H1 (cell line): ENCODE measurements around the gene CROCC2. TPM values are rescaled to one million over a fixed set of nuclear protein-coding genes. Genes with fewer than 3 reads are reported as not detected.

Source experiments
- CTCF ChIA-PET: fragments of 300-600 bp; sonication (Branson Sonifier 250); formaldehyde crosslinking; loops from one replicate; lab custom pipeline; 2021; ENCODE audit not compliant: partially characterized antibody; lab: Charles Lee
- POLR2A ChIA-PET: fragments of 300-600 bp; sonication (Branson Sonifier 250); formaldehyde crosslinking; loops from one replicate; lab custom pipeline; 2021; ENCODE audit warnings: inconsistent platforms; ENCODE audit not compliant: partially characterized antibody; lab: Charles Lee
- DNase-seq, 2 experiments: peaks; one replicate each; pipeline versions ENCODE4 v3.0.0 to v3.0.0-alpha.2; 2010 to 2022; ENCODE audit warnings: low spot score in 2 of 2, low read depth in 1 of 2, mixed read lengths in 1 of 2
- FAIRE-seq: peaks from 2 replicates; lab custom pipeline; 2011; peaks lifted over from hg19 to GRCh38; lab: Jason Lieb, UNC
- H2AFZ ChIP-seq: 2 replicates; pipeline ENCODE4 v1.8.1; 2012; ENCODE audit warnings: low read length, inconsistent platforms
- H2AK5ac ChIP-seq: 2 replicates; pipeline ENCODE4 v1.6.1; 2013; ENCODE audit warnings: low read depth, low read length
- H2BK120ac ChIP-seq: replicated peaks from 2 replicates; pipeline ENCODE3; 2013; ENCODE audit warnings: low read depth, low read length, inconsistent platforms
- H2BK12ac ChIP-seq: 2 replicates; pipeline ENCODE4 v1.6.1; 2013; ENCODE audit warnings: low read depth, low read length
- H2BK15ac ChIP-seq: 2 replicates; pipeline ENCODE4 v1.6.1; 2013; ENCODE audit warnings: low read length
- H2BK20ac ChIP-seq: 2 replicates; pipeline ENCODE4 v1.6.1; 2013; ENCODE audit warnings: low read length
- H2BK5ac ChIP-seq: 2 replicates; pipeline ENCODE4 v1.6.1; 2013; ENCODE audit warnings: low read depth, low read length
- H3K14ac ChIP-seq: 2 replicates; pipeline ENCODE4 v1.6.1; 2013; ENCODE audit warnings: inconsistent platforms; ENCODE audit not compliant: insufficient read length
- H3K18ac ChIP-seq: 2 replicates; pipeline ENCODE4 v1.6.1; 2013; ENCODE audit warnings: low read length; ENCODE audit errors: extremely low read depth
- H3K23ac ChIP-seq: 2 replicates; pipeline ENCODE4 v1.6.1; 2013; ENCODE audit warnings: inconsistent platforms; ENCODE audit not compliant: insufficient read length
- H3K23me2 ChIP-seq: 2 replicates; pipeline ENCODE4 v1.6.1; 2013; ENCODE audit warnings: low read depth, low read length
- H3K27ac ChIP-seq: 2 replicates; pipeline ENCODE4 v1.6.1; 2011; ENCODE audit warnings: low read depth, low read length, inconsistent platforms
- H3K27me3 ChIP-seq, 4 experiments: replicated peaks in 1 of 4; 1 replicate in 1 of 4; 2 replicates in 3 of 4; pipeline versions ENCODE4 v1.6.1 to v1.8.1; 2011 to 2013; ENCODE audit warnings: low read length in 3 of 4, mild to moderate bottlenecking in 3 of 4, inconsistent platforms in 2 of 4, mixed read lengths in 2 of 4, moderate library complexity in 1 of 4; ENCODE audit not compliant: control insufficient read depth in 3 of 4, insufficient read depth in 3 of 4; ENCODE audit errors: extremely low read depth in 1 of 4
- H3K36me3 ChIP-seq, 4 experiments: 2 replicates each; pipeline versions ENCODE4 v1.6.1 to v1.8.1; 2011 to 2013; ENCODE audit warnings: mild to moderate bottlenecking in 4 of 4, low read length in 3 of 4, moderate library complexity in 2 of 4, control low read depth in 1 of 4, inconsistent platforms in 1 of 4; ENCODE audit not compliant: insufficient read depth in 4 of 4, control insufficient read depth in 2 of 4
- H3K4ac ChIP-seq: replicated peaks from 2 replicates; pipeline ENCODE3; 2013; ENCODE audit warnings: low read length, low read depth, mixed read lengths, inconsistent platforms; ENCODE audit not compliant: insufficient read length
- H3K4me1 ChIP-seq, 4 experiments: replicated peaks in 1 of 4; 1 replicate in 1 of 4; 2 replicates in 3 of 4; pipeline versions ENCODE4 v1.6.1 to v1.8.1; 2011 to 2013; ENCODE audit warnings: low read length in 3 of 4, inconsistent platforms in 2 of 4, mixed read lengths in 1 of 4; ENCODE audit not compliant: insufficient read depth in 4 of 4, control insufficient read depth in 3 of 4
- H3K4me2 ChIP-seq, 2 experiments: 2 replicates each; pipeline versions ENCODE4 v1.6.1 to v1.8.1; 2011 to 2013; ENCODE audit warnings: low read depth in 2 of 2, low read length in 2 of 2, control low read depth in 1 of 2, inconsistent platforms in 1 of 2, mild to moderate bottlenecking in 1 of 2; ENCODE audit not compliant: insufficient read depth in 1 of 2
- H3K4me3 ChIP-seq, 4 experiments: fragments of 200-600, 300-600 bp in 1 of 4; sonication (generic), shearing (Covaris generic), sonication (Bioruptor Twin) in 1 of 4; 2 replicates each; pipeline versions ENCODE4 v1.5.1 to v1.8.1; 2011 to 2016; ENCODE audit warnings: low read length in 4 of 4, low read depth in 3 of 4, control low read depth in 2 of 4, inconsistent platforms in 2 of 4, mild to moderate bottlenecking in 2 of 4, mixed read lengths in 1 of 4, moderate library complexity in 1 of 4; ENCODE audit not compliant: insufficient read depth in 2 of 4; ENCODE audit errors: extremely low read depth in 1 of 4
- H3K56ac ChIP-seq: replicated peaks from 2 replicates; pipeline ENCODE3; 2013; ENCODE audit warnings: low read depth, mild to moderate bottlenecking, mixed read lengths, low read length, inconsistent platforms; ENCODE audit not compliant: insufficient read length
- H3K79me1 ChIP-seq: 2 replicates; pipeline ENCODE4 v1.6.1; 2013; ENCODE audit warnings: low read depth, low read length, control low read depth
- H3K79me2 ChIP-seq, 2 experiments: 2 replicates each; pipeline versions ENCODE4 v1.6.1 to v1.8.1; 2012 to 2013; ENCODE audit warnings: low read length in 2 of 2, mild to moderate bottlenecking in 2 of 2, inconsistent platforms in 1 of 2; ENCODE audit not compliant: insufficient read depth in 2 of 2, control insufficient read depth in 1 of 2
- H3K9ac ChIP-seq, 4 experiments: replicated peaks in 1 of 4; 1 replicate in 1 of 4; 2 replicates in 3 of 4; pipeline versions ENCODE4 v1.6.1 to v1.8.1; 2011 to 2013; ENCODE audit warnings: low read depth in 3 of 4, low read length in 3 of 4, control low read depth in 2 of 4, mild to moderate bottlenecking in 2 of 4, moderate library complexity in 2 of 4, inconsistent platforms in 1 of 4; ENCODE audit errors: extremely low read depth in 1 of 4
- H3K9me3 ChIP-seq, 2 experiments: 2 replicates each; pipeline versions ENCODE4 v1.6.1 to v1.8.1; 2012 to 2013; ENCODE audit warnings: mild to moderate bottlenecking in 2 of 2, moderate library complexity in 2 of 2, control low read depth in 1 of 2, inconsistent platforms in 1 of 2, low read depth in 1 of 2, low read length in 1 of 2, mixed read lengths in 1 of 2; ENCODE audit not compliant: insufficient read depth in 2 of 2
- H4K20me1 ChIP-seq, 2 experiments: replicated peaks in 1 of 2; 2 replicates each; pipeline versions ENCODE3 to v1.8.1; 2011 to 2013; ENCODE audit warnings: inconsistent platforms in 2 of 2, low read length in 2 of 2, mild to moderate bottlenecking in 1 of 2; ENCODE audit not compliant: insufficient read depth in 2 of 2, control insufficient read depth in 1 of 2
- H4K5ac ChIP-seq: 2 replicates; pipeline ENCODE4 v1.6.1; 2013; ENCODE audit warnings: low read length, low read depth, mixed read lengths, inconsistent platforms; ENCODE audit not compliant: insufficient read length
- H4K8ac ChIP-seq: 2 replicates; pipeline ENCODE4 v1.8.0; 2013; ENCODE audit warnings: mild to moderate bottlenecking, moderate library complexity, low read length, inconsistent platforms; ENCODE audit not compliant: insufficient read depth; ENCODE audit errors: extremely low read depth
- H4K91ac ChIP-seq: replicated peaks from 2 replicates; pipeline ENCODE3; 2013; ENCODE audit warnings: low read length, mixed read lengths, inconsistent platforms; ENCODE audit not compliant: insufficient read length
- CBX5 ChIP-seq: fragments of 300-800, 300-1000 bp; sonication (generic); IDR thresholded peaks from 2 replicates; pipeline ENCODE4 v1.7.1; 2016; ENCODE audit warnings: antibody characterized with exemption, low read length, low read depth
- CHD2 ChIP-seq: IDR thresholded peaks from 2 replicates; pipeline ENCODE4 v1.6.1; 2012; ENCODE audit warnings: low read length, improper control_type of control experiment
- EP300 ChIP-seq, 2 experiments: IDR thresholded peaks; 1 replicate in 1 of 2; 2 replicates in 1 of 2; pipeline ENCODE4 v1.6.1; 2011 to 2012; ENCODE audit warnings: low read depth in 2 of 2, low read length in 2 of 2, mild to moderate bottlenecking in 2 of 2, borderline replicate concordance in 1 of 2, inconsistent platforms in 1 of 2, moderate library complexity in 1 of 2
- FOSL1 ChIP-seq: IDR thresholded peaks from 2 replicates; pipeline ENCODE4 v1.6.1; 2011; ENCODE audit warnings: mild to moderate bottlenecking, low read depth, low read length, moderate library complexity; ENCODE audit not compliant: insufficient read depth
- RFX5 ChIP-seq: IDR thresholded peaks from 2 replicates; pipeline ENCODE4 v1.6.1; 2011; ENCODE audit warnings: low read depth, low read length, improper control_type of control experiment, borderline replicate concordance
- SAP30 ChIP-seq: fragments of 300-600 bp; sonication (generic); IDR thresholded peaks from 2 replicates; pipeline ENCODE4 v1.7.1; 2012; ENCODE audit warnings: low read length, moderate library complexity, mild to moderate bottlenecking, inconsistent platforms; ENCODE audit not compliant: insufficient read depth, insufficient replicate concordance
- TBP ChIP-seq: IDR thresholded peaks from 2 replicates; pipeline ENCODE4 v1.6.1; 2011; ENCODE audit warnings: low read depth, low read length, improper control_type of control experiment
- YY1 ChIP-seq: IDR thresholded peaks from 2 replicates; pipeline ENCODE4 v1.6.1; 2011; ENCODE audit warnings: low read depth, mild to moderate bottlenecking, low read length
- WGBS, 2 experiments: shearing (Covaris generic) in 1 of 2; methylation state at CpG; one replicate each; pipeline versions ENCODE4 v1.1.6 to v1.1.7; 2013 to 2015; ENCODE audit warnings: low lambda C conversion rate in 2 of 2, mixed read lengths in 2 of 2, inconsistent platforms in 1 of 2, low coverage in 1 of 2, missing lambda C conversion rate in 1 of 2; ENCODE audit not compliant: insufficient replicate concordance in 2 of 2, insufficient coverage in 1 of 2, insufficient read length in 1 of 2; ENCODE audit errors: extremely low coverage in 1 of 2, missing lambda C conversion rate in 1 of 2; 5-methylcytosine and 5-hydroxymethylcytosine counted together
- polyA plus RNA-seq, 7 experiments: library from polyadenylated mRNA; depleted of rRNA in 3 of 7; stranded (reverse) in 5 of 7; unstranded in 2 of 7; fragments of >200 nt in 5 of 7; fragments of 200-250 nt in 2 of 7; gene quantifications; 1 replicate in 5 of 7; 2 replicates in 1 of 7; 4 replicates in 1 of 7; pipeline versions ENCODE4 v1.2.1 to v1.2.3, GENCODE V29; 2011 to 2013; ENCODE audit warnings: missing spikeins in 2 of 7, mixed read lengths in 2 of 7
- total RNA-seq: library from RNA; stranded (reverse); fragmentation: NEBNext Ultra II Directional; extraction: Animal tissue kit (Norgen Biotek cat#: 25700); gene quantifications from 2 replicates; pipeline ENCODE4 v1.2.1, GENCODE V29; 2021
- TF ChIP-seq, protein P1 (sequence below): IDR thresholded peaks from 2 replicates; pipeline ENCODE4 v1.6.1; 2011; ENCODE audit warnings: low read length, improper control_type of control experiment

CROCC2 gene
- total and polyA plus RNA-seq, 2 of the 8 experiments (the other 6 are each of a cell fraction or from before 2014, with no cell fraction given), result not detected

DNA sequence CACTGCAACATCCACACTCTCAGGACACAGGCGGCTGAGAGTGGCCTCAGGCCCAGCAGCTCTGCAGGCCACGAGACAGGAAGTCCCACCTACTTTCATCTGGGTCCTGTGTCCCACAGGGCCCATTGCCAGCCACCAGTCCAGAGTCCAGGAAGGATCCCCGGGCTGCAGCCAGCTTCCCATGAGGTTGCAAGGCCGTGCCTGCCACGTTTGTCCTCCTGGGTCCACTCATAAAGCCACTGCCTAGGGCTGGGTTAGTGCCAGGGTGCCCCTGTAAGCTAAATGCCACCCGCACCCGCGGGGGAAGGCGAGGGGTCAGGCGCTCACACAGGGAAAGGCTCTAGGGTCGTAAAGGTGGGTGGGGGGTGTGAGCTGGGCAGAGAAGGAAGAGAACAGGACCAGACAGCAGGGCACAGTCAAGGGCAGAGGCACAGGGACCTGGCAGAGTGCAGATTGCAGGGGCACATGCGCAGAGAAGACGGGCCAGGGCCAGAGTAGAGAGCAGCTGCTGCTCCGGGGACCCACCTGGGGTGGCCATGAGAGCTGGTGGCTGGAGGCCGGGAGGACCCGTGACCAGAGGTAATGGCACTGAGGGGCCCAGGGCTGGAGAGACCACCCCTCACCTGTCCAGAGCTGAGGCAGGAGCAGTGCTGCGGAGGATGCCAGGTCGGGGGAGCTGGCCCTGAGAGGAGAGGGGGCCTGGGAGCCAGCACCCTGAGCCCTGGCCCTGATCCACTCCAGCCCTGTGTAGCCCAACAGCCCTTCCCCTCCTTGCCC is 29.5 kb upstream of the CROCC2 start:
- H3K36me3 ChIP-seq, result no peaks in the 10 kb centered on the region
- H2BK12ac ChIP-seq, result no peak overlapping the region
- H3K27ac ChIP-seq, result no peak overlapping the region
- H3K4me2 ChIP-seq, result no peak overlapping the region
- no peaks in the 10 kb centered on the region for H4K20me1 ChIP-seq
- TF ChIP-seq YY1 (no peak), SAP30 (no peak), CBX5 (no peak), FOSL1 (no peak), CHD2 (no peak), RFX5 (no peak), EP300 (IDR thresholded peaks at IDR 0.05; ENCODE audit: borderline replicate concordance in 1 of 2, low read depth in 2 of 2, low read length in 2 of 2) (no peak), TBP (no peak)
- TF ChIP-seq, protein P1, sequence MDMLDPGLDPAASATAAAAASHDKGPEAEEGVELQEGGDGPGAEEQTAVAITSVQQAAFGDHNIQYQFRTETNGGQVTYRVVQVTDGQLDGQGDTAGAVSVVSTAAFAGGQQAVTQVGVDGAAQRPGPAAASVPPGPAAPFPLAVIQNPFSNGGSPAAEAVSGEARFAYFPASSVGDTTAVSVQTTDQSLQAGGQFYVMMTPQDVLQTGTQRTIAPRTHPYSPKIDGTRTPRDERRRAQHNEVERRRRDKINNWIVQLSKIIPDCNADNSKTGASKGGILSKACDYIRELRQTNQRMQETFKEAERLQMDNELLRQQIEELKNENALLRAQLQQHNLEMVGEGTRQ, result no peak
- TF ChIP-seq, all 59 proteins: peak for 0
- Histone ChIP-seq H3K4me1 (no peaks in the 10 kb centered on the region; a peak in 1 of 7 replicates), H4K91ac (no peak overlapping the region), H2BK20ac (no peak overlapping the region), H3K18ac (no peak overlapping the region), H2BK15ac (no peak overlapping the region), H3K79me2 (no peaks in the 10 kb centered on the region), H2AK5ac (no peak overlapping the region), H2BK120ac (no peak overlapping the region), H3K56ac (no peak overlapping the region), H2AFZ (no peak overlapping the region), H3K9me3 (no peaks in the 10 kb centered on the region), H3K23me2 (no peaks in the 10 kb centered on the region), H4K5ac (no peak overlapping the region), H3K9ac (no peak overlapping the region), H3K4me3 (no peak overlapping the region), H3K79me1 (no peaks in the 10 kb centered on the region), H3K4ac (no peak overlapping the region), H4K8ac (no peak overlapping the region), H3K27me3 (no peaks in the 10 kb centered on the region), H2BK5ac (no peak overlapping the region), H3K23ac (no peak overlapping the region), H3K14ac (no peak overlapping the region)
- DNase-seq (no peak), FAIRE-seq (no peak)
- CTCF ChIA-PET, result interaction anchor here (0.6 to 1.7 kb wide), 8 partner anchors 15 to 202 kb away, joined by 3 to 7 read pairs (median 3); no protein-coding TSS in a partner anchor
- POLR2A ChIA-PET, result no interaction called here
- 84% methylated on average over 16 of the region's 18 CpGs; no CpG with 5 or more reads in 1 of the 2 experiments for WGBS, 2 experiments
